ENCODE measurements around the gene LDB2.

The LDB2 gene

GRCh38 chr4:16750216-16750615 is 148.2 kb downstream of the LDB2 start:
- DNase-seq, result no peak

- no peak for DNase-seq
Measured at GRCh38 chr4:16745887-16746286, 152.6 kb downstream of the LDB2 start.

- DNase-seq, result no peak
Measured at GRCh38 chr4:16745009-16745635, 153.3 kb downstream of the LDB2 start.

- DNase-seq, result no peak
Measured at GRCh38 chr4:16741287-16741686, 157.2 kb downstream of the LDB2 start.

GRCh38 chr4:16739997-16740624 is 158.3 kb downstream of the LDB2 start:
- no peak for DNase-seq

- no peak for DNase-seq
Measured at GRCh38 chr4:16738558-16738957, 159.9 kb downstream of the LDB2 start.

GRCh38 chr4:16733509-16733908 is 164.9 kb downstream of the LDB2 start:
- DNase-seq, result no peak

- no peak for DNase-seq
Measured at GRCh38 chr4:16732741-16733140, 165.7 kb downstream of the LDB2 start.

GRCh38 chr4:16731776-16732380 is 166.6 kb downstream of the LDB2 start:
- no peak for DNase-seq

- DNase-seq, result no peak
Measured at GRCh38 chr4:16730522-16731205, 167.8 kb downstream of the LDB2 start.

GRCh38 chr4:16729336-16729735 is 169.1 kb downstream of the LDB2 start:
- DNase-seq, result no peak

GRCh38 chr4:16728849-16729248 is 169.6 kb downstream of the LDB2 start:
- no peak for DNase-seq

GRCh38 chr4:16728111-16728510 is 170.3 kb downstream of the LDB2 start:
- DNase-seq, result no peak

GRCh38 chr4:16727218-16727617 is 171.2 kb downstream of the LDB2 start:
- DNase-seq, result no peak

- no peak for DNase-seq
Measured at GRCh38 chr4:16726368-16727050, 171.9 kb downstream of the LDB2 start.

- DNase-seq, result no peak
Measured at GRCh38 chr4:16725252-16725651, 173.2 kb downstream of the LDB2 start.

GRCh38 chr4:16722416-16722815 is 176.0 kb downstream of the LDB2 start:
- no peak for DNase-seq

- no peak for DNase-seq
Measured at GRCh38 chr4:16721613-16722291, 176.7 kb downstream of the LDB2 start.

- DNase-seq, result no peak
Measured at GRCh38 chr4:16720761-16721160, 177.7 kb downstream of the LDB2 start.

- no peak for DNase-seq
Measured at GRCh38 chr4:16717266-16717970, 181.0 kb downstream of the LDB2 start.

GRCh38 chr4:16715482-16715881 is 183.0 kb downstream of the LDB2 start:
- no peak for DNase-seq

GRCh38 chr4:16714191-16714590 is 184.3 kb downstream of the LDB2 start:
- no peak for DNase-seq

Data from bone marrow (tissue), 2 donors.